Peyer's patch (tissue), 4 donors: Measurements from ENCODE around the gene RNF44.

Source experiments
- CTCF ChIP-seq, 6 experiments: fragments of 450-650 bp in 4 of 6; fragments of 200-600 bp in 2 of 6; sonication (generic) in 1 of 6; IDR thresholded peaks; one replicate each; pipeline ENCODE4 v1.5.1; 2017 to 2019; ENCODE audit warnings: antibody characterized with exemption in 6 of 6, mild to moderate bottlenecking in 3 of 6, moderate library complexity in 1 of 6
- POLR2A ChIP-seq, 2 donors: fragments of 450-650 bp; IDR thresholded peaks; one replicate each; pipeline ENCODE4 v1.5.1; 2017; ENCODE audit warnings: antibody characterized with exemption in 2 of 2, mild to moderate bottlenecking in 2 of 2, moderate library complexity in 2 of 2

- TF ChIP-seq CTCF (IDR thresholded peaks at IDR 0.05) (no peak), POLR2A (IDR thresholded peaks at IDR 0.05) (no peak)
These were observed 33.7 kb downstream of the RNF44 start for GRCh38 chr5:176503496-176503895.
